EH (cell line): ENCODE measurements around the gene IMMT.

Source experiments
- DNase-seq: peaks from one replicate; pipeline ENCODE4 v3.0.0-alpha.2; 2015; ENCODE audit warnings: low read depth

Gene IMMT

GRCh38 chr2:86142436-86143257 is 52.6 kb downstream of the IMMT start:
- no peak for DNase-seq

- no peak for DNase-seq
Observed at GRCh38 chr2:86140969-86141392, 54.3 kb downstream of the IMMT start.

GRCh38 chr2:86139981-86140380 is 55.3 kb downstream of the IMMT start:
- DNase-seq, result no peak

GRCh38 chr2:86138736-86139625 is 56.3 kb downstream of the IMMT start:
- DNase-seq, result no peak

GRCh38 chr2:86136141-86136540 is 59.1 kb downstream of the IMMT start:
- DNase-seq, result no peak

- no peak for DNase-seq
Observed at GRCh38 chr2:86135653-86136052, 59.6 kb downstream of the IMMT start.

- no peak for DNase-seq
Observed at GRCh38 chr2:86134709-86135108, 60.6 kb downstream of the IMMT start.

- no peak for DNase-seq
Observed at GRCh38 chr2:86124683-86125082, 70.6 kb downstream of the IMMT start.

- DNase-seq, result no peak
Observed at GRCh38 chr2:86123328-86123925, 71.8 kb downstream of the IMMT start.

GRCh38 chr2:86118130-86118529 is 77.1 kb downstream of the IMMT start:
- no peak for DNase-seq

GRCh38 chr2:86107031-86107430 is 88.2 kb downstream of the IMMT start:
- DNase-seq, result peak; percentile 32

- peak; percentile 96 for DNase-seq
Observed at GRCh38 chr2:86105969-86106945, 89.0 kb downstream of the IMMT start, which contains the start of gene PTCD3. Gene PTCD3 (plus strand): TSS chr2:86106235. CDS start chr2:86106248, 13 bp downstream.

GRCh38 chr2:86105252-86105968 is 89.9 kb downstream of the IMMT start, which contains the start of gene POLR1A:
Gene POLR1A (minus strand): TSS chr2:86105886. CDS start chr2:86105776, 110 bp downstream.
- DNase-seq, result peak; percentile 95

GRCh38 chr2:86102157-86102556 is 93.1 kb downstream of the IMMT start:
- no peak for DNase-seq

- no peak for DNase-seq
Observed at GRCh38 chr2:86097913-86098312, 97.3 kb downstream of the IMMT start.

GRCh38 chr2:86097114-86097896 is 98.0 kb downstream of the IMMT start:
- no peak for DNase-seq

GRCh38 chr2:86094229-86094628 is 101.0 kb downstream of the IMMT start:
- no peak for DNase-seq
